HCT116 (cell line): ENCODE measurements around the gene KCNH6. TPM values are rescaled to one million over a fixed set of nuclear protein-coding genes. Genes with fewer than 3 reads are reported as not detected.

Experiments used
- ATAC-seq: fragments of 200-7000 bp; cut with Tn5 transposase; 2 replicates; pipeline ENCODE4 v1.9.1; 2020; ENCODE audit warnings: mild to moderate bottlenecking, moderate library complexity
- BruUV-seq: library from RNA; stranded (reverse); fragments of 400-500 nt; replicated peaks from 2 replicates; lab custom pipeline; 2021; lab: Mats Ljungman, UMichigan
- CTCF ChIA-PET: fragments of 300-600 bp; sonication (Branson Sonifier 250); formaldehyde crosslinking; loops from one replicate; lab custom pipeline; 2021; ENCODE audit warnings: antibody characterized with exemption; lab: Charles Lee
- POLR2A ChIA-PET: fragments of 300-600, 350-600 bp; sonication (Branson Sonifier 250); formaldehyde crosslinking; loops from one replicate; lab custom pipeline; 2021; ENCODE audit warnings: antibody characterized with exemption; lab: Charles Lee
- RAD21 ChIA-PET, 2 experiments: fragments of 300-600 bp; sonication (Branson Sonifier 250); formaldehyde crosslinking; loops; one replicate each; lab custom pipeline; 2023; ENCODE audit warnings: low total read pairs in 2 of 2; ENCODE audit not compliant: uncharacterized antibody in 2 of 2, unreplicated experiment in 2 of 2, low non-redundant PET in 1 of 2; lab: Charles Lee
- DNase-seq: peaks from one replicate; pipeline ENCODE4 v3.0.0-alpha.2; 2010; ENCODE audit warnings: low read depth, low spot score
- H2AFZ ChIP-seq: fragments of 200-600 bp; shearing (Covaris generic), sonication (generic); 2 replicates; pipeline ENCODE4 v1.6.1; 2017; ENCODE audit warnings: low read depth, mixed run types, mixed read lengths, antibody characterized with exemption, low read length; ENCODE audit not compliant: poor library complexity, severe bottlenecking
- H3K27ac ChIP-seq: 2 replicates; pipeline ENCODE4 v1.5.1; 2012; ENCODE audit warnings: low read depth, low read length
- H3K27me3 ChIP-seq: fragments of 200-600 bp; sonication (generic); 2 replicates; pipeline ENCODE4 v1.6.1; 2016; ENCODE audit warnings: mixed run types, low read length, mixed read lengths; ENCODE audit not compliant: insufficient read depth
- H3K36me3 ChIP-seq, 2 experiments: fragments of 200-500 bp in 1 of 2; fragments of 200-600 bp in 1 of 2; sonication (Bioruptor generic) in 1 of 2; sonication (generic) in 1 of 2; 2 replicates each; pipeline versions ENCODE4 v1.5.1 to v1.6.1; 2014 to 2016; ENCODE audit warnings: low read length in 2 of 2, inconsistent platforms in 1 of 2, mixed read lengths in 1 of 2, mixed run types in 1 of 2; ENCODE audit not compliant: insufficient read depth in 2 of 2, control insufficient read depth in 1 of 2
- H3K4me1 ChIP-seq, 2 experiments: fragments of 200-600 bp in 1 of 2; sonication (generic) in 1 of 2; 2 replicates each; pipeline versions ENCODE4 v1.5.1 to v1.6.1; 2012 to 2017; ENCODE audit warnings: low read length in 2 of 2, inconsistent platforms in 1 of 2, mild to moderate bottlenecking in 1 of 2, mixed read lengths in 1 of 2, mixed run types in 1 of 2, moderate library complexity in 1 of 2; ENCODE audit not compliant: insufficient read depth in 2 of 2, control insufficient read depth in 1 of 2
- H3K4me2 ChIP-seq: fragments of 200-600 bp; sonication (generic); 2 replicates; pipeline ENCODE4 v1.6.1; 2017; ENCODE audit warnings: mixed run types, low read length, mixed read lengths
- H3K4me3 ChIP-seq, 2 experiments: fragments of 200-600 bp in 1 of 2; sonication (generic) in 1 of 2; replicated peaks in 1 of 2; 2 replicates each; pipeline ENCODE4 v1.5.1; 2011 to 2016; ENCODE audit warnings: low read length in 2 of 2, control low read depth in 1 of 2, low read depth in 1 of 2, mild to moderate bottlenecking in 1 of 2, mixed read lengths in 1 of 2, mixed run types in 1 of 2
- H3K79me2 ChIP-seq: fragments of 200-600 bp; sonication (generic); 2 replicates; pipeline ENCODE4 v1.6.1; 2017; ENCODE audit warnings: mild to moderate bottlenecking, mixed run types, low read length, moderate library complexity, mixed read lengths; ENCODE audit not compliant: insufficient read depth
- H3K9ac ChIP-seq: fragments of 200-600 bp; sonication (generic); 2 replicates; pipeline ENCODE4 v1.6.1; 2016; ENCODE audit warnings: low read length, mixed read lengths
- H3K9me2 ChIP-seq: fragments of 200-600 bp; sonication (generic), shearing (Covaris generic); 2 replicates; pipeline ENCODE4 v1.6.1; 2017; ENCODE audit warnings: mixed run types, mild to moderate bottlenecking, moderate library complexity; ENCODE audit not compliant: insufficient read depth
- H3K9me3 ChIP-seq, 2 experiments: fragments of 200-500 bp in 1 of 2; fragments of 200-600 bp in 1 of 2; sonication (Bioruptor generic) in 1 of 2; sonication (generic) in 1 of 2; 2 replicates each; pipeline ENCODE4 v1.6.1; 2014 to 2017; ENCODE audit warnings: low read length in 2 of 2, mixed read lengths in 2 of 2, inconsistent platforms in 1 of 2, low read depth in 1 of 2, mild to moderate bottlenecking in 1 of 2, mixed run types in 1 of 2, moderate library complexity in 1 of 2; ENCODE audit not compliant: control insufficient read depth in 1 of 2, insufficient read depth in 1 of 2
- H4K20me1 ChIP-seq: fragments of 200-600 bp; sonication (generic), shearing (Covaris generic); 2 replicates; pipeline ENCODE4 v1.6.1; 2017; ENCODE audit warnings: mixed run types, mild to moderate bottlenecking, moderate library complexity; ENCODE audit not compliant: insufficient read depth
- CBX3 ChIP-seq: IDR thresholded peaks from 2 replicates; pipeline ENCODE4 v1.6.1; 2012; ENCODE audit warnings: low read depth
- ELF1 ChIP-seq: IDR thresholded peaks from 2 replicates; pipeline ENCODE4 v1.6.1; 2012; ENCODE audit warnings: low read depth, borderline replicate concordance
- EZH2 ChIP-seq: fragments of 200-600 bp; sonication (generic); IDR thresholded peaks from 2 replicates; pipeline ENCODE4 v1.6.1; 2017; ENCODE audit warnings: antibody characterized with exemption, mixed run types
- MAX ChIP-seq: IDR thresholded peaks from 2 replicates; pipeline ENCODE4 v1.6.1; 2012
- SP1 ChIP-seq: IDR thresholded peaks from 2 replicates; pipeline ENCODE4 v1.6.1; 2012; ENCODE audit warnings: low read depth
- SRF ChIP-seq: IDR thresholded peaks from 2 replicates; pipeline ENCODE4 v1.6.1; 2012; ENCODE audit warnings: low read depth
- YY1 ChIP-seq: IDR thresholded peaks from 2 replicates; pipeline ENCODE4 v1.6.1; 2011; ENCODE audit warnings: low read length, low read depth, moderate library complexity, mild to moderate bottlenecking; ENCODE audit not compliant: insufficient replicate concordance; ENCODE audit errors: extremely low read depth
- ZBTB33 ChIP-seq: IDR thresholded peaks from 2 replicates; pipeline ENCODE4 v1.6.1; 2011; ENCODE audit warnings: mild to moderate bottlenecking, low read length, moderate library complexity; ENCODE audit not compliant: insufficient replicate concordance; ENCODE audit errors: extremely low read depth
- ZFX ChIP-seq: fragments of 450-650 bp; IDR thresholded peaks from 2 replicates; pipeline ENCODE4 v1.6.1; 2017
- intact Hi-C: fragments of 100-400 bp; cut with micrococcal nuclease; formaldehyde crosslinking; loops from 2 replicates; pipeline ENCODE4 v1.10.0; 2022
- total RNA-seq: library from RNA; stranded (reverse); gene quantifications from one replicate; pipeline ENCODE4 v1.2.1, GENCODE V29; 2021; ENCODE audit not compliant: unreplicated experiment

The KCNH6 gene
- total RNA-seq, 1 experiment from 2014 or later: not detected

GRCh38 chr17:63533433-63534077 is 10.4 kb downstream of the KCNH6 start:
- Histone ChIP-seq H3K27ac (no peak overlapping the region), H3K4me1 (no peaks in the 10 kb centered on the region), H2AFZ (no peak overlapping the region), H3K79me2 (no peaks in the 10 kb centered on the region), H3K9ac (no peak overlapping the region), H3K4me2 (no peak overlapping the region), H3K4me3 (no peak overlapping the region), H3K9me2 (no peaks in the 10 kb centered on the region), H3K27me3 (no peaks in the 10 kb centered on the region), H3K9me3 (no peaks in the 10 kb centered on the region), H3K36me3 (no peaks in the 10 kb centered on the region), H4K20me1 (no peaks in the 10 kb centered on the region)
- POLR2A ChIA-PET: no interaction called here
- no peak for TF ChIP-seq SP1
- no peak for TF ChIP-seq MAX
- no peak for TF ChIP-seq ZBTB33
- no peak for TF ChIP-seq CBX3
- TF ChIP-seq SRF: no peak
- no peak for TF ChIP-seq ELF1
- TF ChIP-seq YY1: no peak
- TF ChIP-seq ZFX: no peak
- TF ChIP-seq EZH2: no peak
- CTCF ChIA-PET: no interaction called here
- DNase-seq (no peak), ATAC-seq (peak; percentile 45)
- intact Hi-C loops: no loop called here
- BruUV-seq: no TSS peak
- RAD21 ChIA-PET: no interaction called here
